PC-9 (cell line): ENCODE data around the gene TMEM132D.

Experiments
- CTCF ChIP-seq: fragments of 200-600 bp; sonication (generic); conservative IDR thresholded peaks from 2 replicates; pipeline ENCODE4 v1.6.1; 2017; ENCODE audit warnings: mixed run types, antibody characterized with exemption, mild to moderate bottlenecking, moderate library complexity
- EZH2 ChIP-seq: fragments of 200-600 bp; sonication (generic); IDR thresholded peaks from 2 replicates; pipeline ENCODE4 v1.8.0; 2017; ENCODE audit warnings: antibody characterized with exemption, low read depth

- TF ChIP-seq CTCF (no peak), EZH2 (no peak)
Measured at GRCh38 chr12:129750421-129750820, 153.4 kb downstream of the TMEM132D start.
